H1 (cell line): ENCODE data around the gene KANSL1. TPM values are rescaled to one million over a fixed set of nuclear protein-coding genes. Genes with fewer than 3 reads are reported as not detected.
A peak's percentile ranks its signal among the peaks of the same experiment; 100 is the strongest.

ENCODE experiments used
- CTCF ChIA-PET: fragments of 300-600 bp; sonication (Branson Sonifier 250); formaldehyde crosslinking; loops from one replicate; lab custom pipeline; 2021; ENCODE audit not compliant: partially characterized antibody; lab: Charles Lee
- POLR2A ChIA-PET: fragments of 300-600 bp; sonication (Branson Sonifier 250); formaldehyde crosslinking; loops from one replicate; lab custom pipeline; 2021; ENCODE audit warnings: inconsistent platforms; ENCODE audit not compliant: partially characterized antibody; lab: Charles Lee
- DNase-seq, 2 experiments: peaks; one replicate each; pipeline versions ENCODE4 v3.0.0 to v3.0.0-alpha.2; 2010 to 2022; ENCODE audit warnings: low spot score in 2 of 2, low read depth in 1 of 2, mixed read lengths in 1 of 2
- FAIRE-seq: peaks from 2 replicates; lab custom pipeline; 2011; peaks lifted over from hg19 to GRCh38; lab: Jason Lieb, UNC
- H2AFZ ChIP-seq: 2 replicates; pipeline ENCODE4 v1.8.1; 2012; ENCODE audit warnings: low read length, inconsistent platforms
- H2AK5ac ChIP-seq: 2 replicates; pipeline ENCODE4 v1.6.1; 2013; ENCODE audit warnings: low read depth, low read length
- H2BK120ac ChIP-seq: replicated peaks from 2 replicates; pipeline ENCODE3; 2013; ENCODE audit warnings: low read depth, low read length, inconsistent platforms
- H2BK12ac ChIP-seq: 2 replicates; pipeline ENCODE4 v1.6.1; 2013; ENCODE audit warnings: low read depth, low read length
- H2BK15ac ChIP-seq: 2 replicates; pipeline ENCODE4 v1.6.1; 2013; ENCODE audit warnings: low read length
- H2BK20ac ChIP-seq: 2 replicates; pipeline ENCODE4 v1.6.1; 2013; ENCODE audit warnings: low read length
- H2BK5ac ChIP-seq: 2 replicates; pipeline ENCODE4 v1.6.1; 2013; ENCODE audit warnings: low read depth, low read length
- H3K14ac ChIP-seq: 2 replicates; pipeline ENCODE4 v1.6.1; 2013; ENCODE audit warnings: inconsistent platforms; ENCODE audit not compliant: insufficient read length
- H3K18ac ChIP-seq: 2 replicates; pipeline ENCODE4 v1.6.1; 2013; ENCODE audit warnings: low read length; ENCODE audit errors: extremely low read depth
- H3K23ac ChIP-seq: 2 replicates; pipeline ENCODE4 v1.6.1; 2013; ENCODE audit warnings: inconsistent platforms; ENCODE audit not compliant: insufficient read length
- H3K23me2 ChIP-seq: 2 replicates; pipeline ENCODE4 v1.6.1; 2013; ENCODE audit warnings: low read depth, low read length
- H3K27ac ChIP-seq: 2 replicates; pipeline ENCODE4 v1.6.1; 2011; ENCODE audit warnings: low read depth, low read length, inconsistent platforms
- H3K27me3 ChIP-seq, 4 experiments: replicated peaks in 1 of 4; 1 replicate in 1 of 4; 2 replicates in 3 of 4; pipeline versions ENCODE4 v1.6.1 to v1.8.1; 2011 to 2013; ENCODE audit warnings: low read length in 3 of 4, mild to moderate bottlenecking in 3 of 4, inconsistent platforms in 2 of 4, mixed read lengths in 2 of 4, moderate library complexity in 1 of 4; ENCODE audit not compliant: control insufficient read depth in 3 of 4, insufficient read depth in 3 of 4; ENCODE audit errors: extremely low read depth in 1 of 4
- H3K36me3 ChIP-seq, 4 experiments: 2 replicates each; pipeline versions ENCODE4 v1.6.1 to v1.8.1; 2011 to 2013; ENCODE audit warnings: mild to moderate bottlenecking in 4 of 4, low read length in 3 of 4, moderate library complexity in 2 of 4, control low read depth in 1 of 4, inconsistent platforms in 1 of 4; ENCODE audit not compliant: insufficient read depth in 4 of 4, control insufficient read depth in 2 of 4
- H3K4ac ChIP-seq: replicated peaks from 2 replicates; pipeline ENCODE3; 2013; ENCODE audit warnings: low read length, low read depth, mixed read lengths, inconsistent platforms; ENCODE audit not compliant: insufficient read length
- H3K4me1 ChIP-seq, 4 experiments: replicated peaks in 1 of 4; 1 replicate in 1 of 4; 2 replicates in 3 of 4; pipeline versions ENCODE4 v1.6.1 to v1.8.1; 2011 to 2013; ENCODE audit warnings: low read length in 3 of 4, inconsistent platforms in 2 of 4, mixed read lengths in 1 of 4; ENCODE audit not compliant: insufficient read depth in 4 of 4, control insufficient read depth in 3 of 4
- H3K4me2 ChIP-seq, 2 experiments: 2 replicates each; pipeline versions ENCODE4 v1.6.1 to v1.8.1; 2011 to 2013; ENCODE audit warnings: low read depth in 2 of 2, low read length in 2 of 2, control low read depth in 1 of 2, inconsistent platforms in 1 of 2, mild to moderate bottlenecking in 1 of 2; ENCODE audit not compliant: insufficient read depth in 1 of 2
- H3K4me3 ChIP-seq, 4 experiments: fragments of 200-600, 300-600 bp in 1 of 4; sonication (generic), shearing (Covaris generic), sonication (Bioruptor Twin) in 1 of 4; 2 replicates each; pipeline versions ENCODE4 v1.5.1 to v1.8.1; 2011 to 2016; ENCODE audit warnings: low read length in 4 of 4, low read depth in 3 of 4, control low read depth in 2 of 4, inconsistent platforms in 2 of 4, mild to moderate bottlenecking in 2 of 4, mixed read lengths in 1 of 4, moderate library complexity in 1 of 4; ENCODE audit not compliant: insufficient read depth in 2 of 4; ENCODE audit errors: extremely low read depth in 1 of 4
- H3K56ac ChIP-seq: replicated peaks from 2 replicates; pipeline ENCODE3; 2013; ENCODE audit warnings: low read depth, mild to moderate bottlenecking, mixed read lengths, low read length, inconsistent platforms; ENCODE audit not compliant: insufficient read length
- H3K79me1 ChIP-seq: 2 replicates; pipeline ENCODE4 v1.6.1; 2013; ENCODE audit warnings: low read depth, low read length, control low read depth
- H3K79me2 ChIP-seq, 2 experiments: 2 replicates each; pipeline versions ENCODE4 v1.6.1 to v1.8.1; 2012 to 2013; ENCODE audit warnings: low read length in 2 of 2, mild to moderate bottlenecking in 2 of 2, inconsistent platforms in 1 of 2; ENCODE audit not compliant: insufficient read depth in 2 of 2, control insufficient read depth in 1 of 2
- H3K9ac ChIP-seq, 4 experiments: replicated peaks in 1 of 4; 1 replicate in 1 of 4; 2 replicates in 3 of 4; pipeline versions ENCODE4 v1.6.1 to v1.8.1; 2011 to 2013; ENCODE audit warnings: low read depth in 3 of 4, low read length in 3 of 4, control low read depth in 2 of 4, mild to moderate bottlenecking in 2 of 4, moderate library complexity in 2 of 4, inconsistent platforms in 1 of 4; ENCODE audit errors: extremely low read depth in 1 of 4
- H3K9me3 ChIP-seq, 2 experiments: 2 replicates each; pipeline versions ENCODE4 v1.6.1 to v1.8.1; 2012 to 2013; ENCODE audit warnings: mild to moderate bottlenecking in 2 of 2, moderate library complexity in 2 of 2, control low read depth in 1 of 2, inconsistent platforms in 1 of 2, low read depth in 1 of 2, low read length in 1 of 2, mixed read lengths in 1 of 2; ENCODE audit not compliant: insufficient read depth in 2 of 2
- H4K20me1 ChIP-seq, 2 experiments: replicated peaks in 1 of 2; 2 replicates each; pipeline versions ENCODE3 to v1.8.1; 2011 to 2013; ENCODE audit warnings: inconsistent platforms in 2 of 2, low read length in 2 of 2, mild to moderate bottlenecking in 1 of 2; ENCODE audit not compliant: insufficient read depth in 2 of 2, control insufficient read depth in 1 of 2
- H4K5ac ChIP-seq: 2 replicates; pipeline ENCODE4 v1.6.1; 2013; ENCODE audit warnings: low read length, low read depth, mixed read lengths, inconsistent platforms; ENCODE audit not compliant: insufficient read length
- H4K8ac ChIP-seq: 2 replicates; pipeline ENCODE4 v1.8.0; 2013; ENCODE audit warnings: mild to moderate bottlenecking, moderate library complexity, low read length, inconsistent platforms; ENCODE audit not compliant: insufficient read depth; ENCODE audit errors: extremely low read depth
- H4K91ac ChIP-seq: replicated peaks from 2 replicates; pipeline ENCODE3; 2013; ENCODE audit warnings: low read length, mixed read lengths, inconsistent platforms; ENCODE audit not compliant: insufficient read length
- RXRA ChIP-seq: IDR thresholded peaks from 2 replicates; pipeline ENCODE4 v1.6.1; 2011; ENCODE audit warnings: low read depth, mild to moderate bottlenecking, low read length, moderate library complexity; ENCODE audit not compliant: insufficient read depth
- WGBS, 2 experiments: shearing (Covaris generic) in 1 of 2; methylation state at CpG; one replicate each; pipeline versions ENCODE4 v1.1.6 to v1.1.7; 2013 to 2015; ENCODE audit warnings: low lambda C conversion rate in 2 of 2, mixed read lengths in 2 of 2, inconsistent platforms in 1 of 2, low coverage in 1 of 2, missing lambda C conversion rate in 1 of 2; ENCODE audit not compliant: insufficient replicate concordance in 2 of 2, insufficient coverage in 1 of 2, insufficient read length in 1 of 2; ENCODE audit errors: extremely low coverage in 1 of 2, missing lambda C conversion rate in 1 of 2; 5-methylcytosine and 5-hydroxymethylcytosine counted together
- polyA plus RNA-seq, 7 experiments: library from polyadenylated mRNA; depleted of rRNA in 3 of 7; stranded (reverse) in 5 of 7; unstranded in 2 of 7; fragments of >200 nt in 5 of 7; fragments of 200-250 nt in 2 of 7; gene quantifications; 1 replicate in 5 of 7; 2 replicates in 1 of 7; 4 replicates in 1 of 7; pipeline versions ENCODE4 v1.2.1 to v1.2.3, GENCODE V29; 2011 to 2013; ENCODE audit warnings: missing spikeins in 2 of 7, mixed read lengths in 2 of 7
- total RNA-seq: library from RNA; stranded (reverse); fragmentation: NEBNext Ultra II Directional; extraction: Animal tissue kit (Norgen Biotek cat#: 25700); gene quantifications from 2 replicates; pipeline ENCODE4 v1.2.1, GENCODE V29; 2021
- TF ChIP-seq, protein P1 (sequence below), 3 experiments: IDR thresholded peaks; 1 replicate in 2 of 3; 2 replicates in 1 of 3; pipeline versions ENCODE4 v1.5.1 to v1.6.1; 2011; ENCODE audit warnings: low read length in 3 of 3, mild to moderate bottlenecking in 3 of 3, inconsistent platforms in 2 of 3, low read depth in 1 of 3, moderate library complexity in 1 of 3; ENCODE audit not compliant: insufficient read depth in 1 of 3; ENCODE audit errors: control extremely low read depth in 1 of 3

KANSL1 gene
- total and polyA plus RNA-seq, 2 of the 8 experiments (the other 6 are each of a cell fraction or from before 2014, with no cell fraction given): 34.0 to 128 TPM

DNA sequence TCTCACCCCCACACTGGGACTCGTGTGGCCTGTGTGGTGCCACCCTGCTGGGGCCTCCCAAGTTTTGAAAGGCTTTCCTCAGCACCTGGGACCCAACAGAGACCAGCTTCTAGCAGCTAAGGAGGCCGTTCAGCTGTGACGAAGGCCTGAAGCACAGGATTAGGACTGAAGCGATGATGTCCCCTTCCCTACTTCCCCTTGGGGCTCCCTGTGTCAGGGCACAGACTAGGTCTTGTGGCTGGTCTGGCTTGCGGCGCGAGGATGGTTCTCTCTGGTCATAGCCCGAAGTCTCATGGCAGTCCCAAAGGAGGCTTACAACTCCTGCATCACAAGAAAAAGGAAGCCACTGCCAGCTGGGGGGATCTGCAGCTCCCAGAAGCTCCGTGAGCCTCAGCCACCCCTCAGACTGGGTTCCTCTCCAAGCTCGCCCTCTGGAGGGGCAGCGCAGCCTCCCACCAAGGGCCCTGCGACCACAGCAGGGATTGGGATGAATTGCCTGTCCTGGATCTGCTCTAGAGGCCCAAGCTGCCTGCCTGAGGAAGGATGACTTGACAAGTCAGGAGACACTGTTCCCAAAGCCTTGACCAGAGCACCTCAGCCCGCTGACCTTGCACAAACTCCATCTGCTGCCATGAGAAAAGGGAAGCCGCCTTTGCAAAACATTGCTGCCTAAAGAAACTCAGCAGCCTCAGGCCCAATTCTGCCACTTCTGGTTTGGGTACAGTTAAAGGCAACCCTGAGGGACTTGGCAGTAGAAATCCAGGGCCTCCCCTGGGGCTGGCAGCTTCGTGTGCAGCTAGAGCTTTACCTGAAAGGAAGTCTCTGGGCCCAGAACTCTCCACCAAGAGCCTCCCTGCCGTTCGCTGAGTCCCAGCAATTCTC, 166.8 kb downstream of the KANSL1 start:
- WGBS, 2 experiments: 83% methylated on average over 17 of the region's 17 CpGs; no CpG with 5 or more reads in 1 of the 2 experiments
- DNase-seq: no peak

More for the DNA sequence above, 166.8 kb downstream of the KANSL1 start:
- Histone ChIP-seq H2AFZ (no peak overlapping the region), H4K91ac (no peak overlapping the region), H3K9me3 (no peaks in the 10 kb centered on the region), H3K18ac (no peak overlapping the region), H3K4me1 (peaks cover 3 to 19% (median 6%) of the 10 kb centered on the region in 4 experiments), H2AK5ac (peak overlapping the region; percentile 34; the same call in 1 of the 2 replicates), H3K4me3 (no peak overlapping the region), H3K79me1 (peaks cover 3% of the 10 kb centered on the region; the same call in 1 of the 2 replicates), H2BK5ac (peak overlapping the region; percentile 26; the same call in 1 of the 2 replicates), H2BK12ac (no peak overlapping the region), H3K23me2 (no peaks in the 10 kb centered on the region), H2BK120ac (no peak overlapping the region), H3K79me2 (no peaks in the 10 kb centered on the region), H4K20me1 (peaks cover 1 to 5% of the 10 kb centered on the region in 2 experiments), H4K8ac (no peak overlapping the region), H3K9ac (no peak overlapping the region; a peak in 1 of 7 replicates), H3K27me3 (no peaks in the 10 kb centered on the region), H2BK15ac (no peak overlapping the region), H3K23ac (no peak overlapping the region), H3K36me3 (peaks cover 9 to 21% (median 10%) of the 10 kb centered on the region in 4 experiments), H3K14ac (no peak overlapping the region), H4K5ac (no peak overlapping the region), H3K56ac (no peak overlapping the region), H3K27ac (0 out of 2 replicates have a peak overlapping the region, but pooled peaks have one; percentile 15), H2BK20ac (no peak overlapping the region), H3K4ac (no peak overlapping the region), H3K4me2 (no peak overlapping the region)
- POLR2A ChIA-PET: interaction anchor here (1.1 to 4.1 kb wide), 4 partner anchors 13 to 442 kb away, joined by 3 to 16 read pairs (median 4); no protein-coding TSS in a partner anchor
- no peak for FAIRE-seq
- CTCF ChIA-PET: interaction anchor here (0.6 to 3.4 kb wide), 10 partner anchors 10 to 190 kb away, joined by 3 to 12 read pairs (median 4); partner anchors contain the start of gene STH
- no peak for TF ChIP-seq RXRA
- TF ChIP-seq, protein P1, sequence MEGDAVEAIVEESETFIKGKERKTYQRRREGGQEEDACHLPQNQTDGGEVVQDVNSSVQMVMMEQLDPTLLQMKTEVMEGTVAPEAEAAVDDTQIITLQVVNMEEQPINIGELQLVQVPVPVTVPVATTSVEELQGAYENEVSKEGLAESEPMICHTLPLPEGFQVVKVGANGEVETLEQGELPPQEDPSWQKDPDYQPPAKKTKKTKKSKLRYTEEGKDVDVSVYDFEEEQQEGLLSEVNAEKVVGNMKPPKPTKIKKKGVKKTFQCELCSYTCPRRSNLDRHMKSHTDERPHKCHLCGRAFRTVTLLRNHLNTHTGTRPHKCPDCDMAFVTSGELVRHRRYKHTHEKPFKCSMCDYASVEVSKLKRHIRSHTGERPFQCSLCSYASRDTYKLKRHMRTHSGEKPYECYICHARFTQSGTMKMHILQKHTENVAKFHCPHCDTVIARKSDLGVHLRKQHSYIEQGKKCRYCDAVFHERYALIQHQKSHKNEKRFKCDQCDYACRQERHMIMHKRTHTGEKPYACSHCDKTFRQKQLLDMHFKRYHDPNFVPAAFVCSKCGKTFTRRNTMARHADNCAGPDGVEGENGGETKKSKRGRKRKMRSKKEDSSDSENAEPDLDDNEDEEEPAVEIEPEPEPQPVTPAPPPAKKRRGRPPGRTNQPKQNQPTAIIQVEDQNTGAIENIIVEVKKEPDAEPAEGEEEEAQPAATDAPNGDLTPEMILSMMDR (IDR thresholded peaks at IDR 0.05; ENCODE audit: control extremely low read depth in 1 of 3, insufficient read depth in 1 of 3, low read depth in 1 of 3, low read length in 3 of 3): peak; percentile 10 to 41 (median 17); a peak in 3 of 4 replicates
